A673 (cell line): ENCODE results near the gene NOP56. TPM values are rescaled to one million over a fixed set of nuclear protein-coding genes. Genes with fewer than 3 reads are reported as not detected.

ENCODE experiments used
- BruUV-seq: library from RNA; stranded (reverse); fragments of 400-500 nt; replicated peaks from 2 replicates; lab custom pipeline; 2021; lab: Mats Ljungman, UMichigan
- CTCF ChIA-PET: fragments of 300-600 bp; sonication (Branson Sonifier 250); formaldehyde crosslinking; loops from one replicate; lab custom pipeline; 2022; ENCODE audit warnings: antibody characterized with exemption; lab: Charles Lee
- POLR2A ChIA-PET: fragments of 300-600 bp; sonication (Branson Sonifier 250); formaldehyde crosslinking; loops from one replicate; lab custom pipeline; 2022; ENCODE audit warnings: antibody characterized with exemption; ENCODE audit not compliant: low non-redundant PET; lab: Charles Lee
- DNase-seq: peaks from one replicate; pipeline ENCODE4 v3.0.0-alpha.2; 2015; ENCODE audit warnings: low spot score
- H3K27ac ChIP-seq: fragments of 200-600 bp; sonication (generic); 2 replicates; pipeline ENCODE4 v1.5.1; 2016; ENCODE audit warnings: mixed run types, low read depth, mild to moderate bottlenecking, mixed read lengths, antibody characterized with exemption, low read length; ENCODE audit not compliant: poor library complexity, severe bottlenecking
- H3K27me3 ChIP-seq: fragments of 200-600 bp; sonication (generic); replicated peaks from 2 replicates; pipeline ENCODE4 v1.6.1; 2017; ENCODE audit warnings: mixed run types, low read depth, mild to moderate bottlenecking, mixed read lengths, antibody characterized with exemption, low read length; ENCODE audit not compliant: insufficient read depth, poor library complexity
- H3K36me3 ChIP-seq: fragments of 200-600 bp; sonication (generic); 2 replicates; pipeline ENCODE4 v1.6.1; 2016; ENCODE audit warnings: mixed run types, mild to moderate bottlenecking, mixed read lengths, antibody characterized with exemption, low read length; ENCODE audit not compliant: insufficient read depth, poor library complexity, severe bottlenecking
- H3K4me1 ChIP-seq: fragments of 200-600 bp; sonication (generic); 2 replicates; pipeline ENCODE4 v1.6.1; 2017; ENCODE audit warnings: mixed run types, mild to moderate bottlenecking, mixed read lengths, antibody characterized with exemption, low read length; ENCODE audit not compliant: insufficient read depth, poor library complexity, severe bottlenecking
- H3K4me3 ChIP-seq: fragments of 200-600 bp; sonication (generic); 2 replicates; pipeline ENCODE4 v1.5.1; 2016; ENCODE audit warnings: low read depth, mixed run types, mild to moderate bottlenecking, mixed read lengths, low read length; ENCODE audit not compliant: poor library complexity, severe bottlenecking
- H3K9me3 ChIP-seq: fragments of 200-600 bp; sonication (generic); 2 replicates; pipeline ENCODE4 v1.6.1; 2016; ENCODE audit warnings: mixed run types, low read depth, mild to moderate bottlenecking, mixed read lengths, antibody characterized with exemption, low read length; ENCODE audit not compliant: poor library complexity, severe bottlenecking
- CTCF ChIP-seq: fragments of 300-800, 200-600 bp; sonication (generic); conservative IDR thresholded peaks from 2 replicates; pipeline ENCODE4 v1.5.1; 2017; ENCODE audit warnings: low read depth, mild to moderate bottlenecking, antibody characterized with exemption, low read length, moderate library complexity, mixed read lengths
- EZH2 ChIP-seq: fragments of 200-600 bp; sonication (generic); IDR thresholded peaks from 2 replicates; pipeline ENCODE4 v1.6.1; 2017; ENCODE audit warnings: borderline replicate concordance, low read depth, mild to moderate bottlenecking, mixed read lengths, antibody characterized with exemption, low read length; ENCODE audit not compliant: poor library complexity, severe bottlenecking
- intact Hi-C: fragments of 100-400 bp; cut with micrococcal nuclease; formaldehyde crosslinking; loops from one replicate; pipeline ENCODE4 v1.10.0; 2022; ENCODE audit not compliant: unreplicated experiment
- total RNA-seq: library from RNA; stranded (reverse); gene quantifications from 2 replicates; pipeline ENCODE4 v1.2.3, GENCODE V29; 2021

Gene NOP56
- total RNA-seq, 1 experiment from 2014 or later: 704 TPM

- peaks cover 25% of the 10 kb centered on the region for H3K4me1 ChIP-seq
- ChIA-PET CTCF (no interaction called here), POLR2A (interaction anchor here (0.9 kb wide), 1 partner anchor 130 kb away, joined by 3 read pairs; no protein-coding TSS in a partner anchor)
- H3K9me3 ChIP-seq: no peaks in the 10 kb centered on the region
- peak overlapping the region; percentile 100 for H3K4me3 ChIP-seq
- TF ChIP-seq EZH2 (no peak), CTCF (no peak)
- BruUV-seq: no TSS peak
- intact Hi-C loops: no loop called here
- DNase-seq: no peak
- H3K27me3 ChIP-seq: no peaks in the 10 kb centered on the region
- H3K36me3 ChIP-seq: peaks cover 69% of the 10 kb centered on the region
- peak overlapping the region; percentile 90 for H3K27ac ChIP-seq
These were observed 2.4 kb downstream of the NOP56 start for GRCh38 chr20:2654831-2655230.

GRCh38 chr20:2655331-2656116 is 3.1 kb downstream of the NOP56 start:
- Histone ChIP-seq H3K4me3 (peak overlapping the region; percentile 100), H3K27me3 (no peaks in the 10 kb centered on the region), H3K27ac (peak overlapping the region; percentile 13), H3K9me3 (no peaks in the 10 kb centered on the region), H3K36me3 (peaks cover 76% of the 10 kb centered on the region), H3K4me1 (peaks cover 25% of the 10 kb centered on the region)
- ChIA-PET CTCF (no interaction called here), POLR2A (interaction anchor here (0.5 kb wide), 1 partner anchor 54 kb away, joined by 4 read pairs; no protein-coding TSS in a partner anchor)
- no TSS peak for BruUV-seq
- DNase-seq: no peak
- intact Hi-C loops: no loop called here
- no peak for TF ChIP-seq EZH2
- TF ChIP-seq CTCF: no peak

- ChIA-PET CTCF (interaction anchor here (0.5 kb wide), 1 partner anchor 80 kb away, joined by 4 read pairs; no protein-coding TSS in a partner anchor), POLR2A (no interaction called here)
- Histone ChIP-seq H3K9me3 (no peaks in the 10 kb centered on the region), H3K4me3 (no peak overlapping the region), H3K27ac (no peak overlapping the region), H3K4me1 (peaks cover 16% of the 10 kb centered on the region), H3K27me3 (no peaks in the 10 kb centered on the region), H3K36me3 (peaks cover 80% of the 10 kb centered on the region)
- intact Hi-C loops: no loop called here
- no peak for DNase-seq
- TF ChIP-seq CTCF (no peak), EZH2 (no peak)
- BruUV-seq: no TSS peak
These were observed 4.2 kb downstream of the NOP56 start for GRCh38 chr20:2656471-2657117.
